A673 (cell line): ENCODE data around the gene TLR1.
"Not testable (repeated sequence)": the region's sequence is repeated elsewhere in the genome, so short reads cannot be mapped to it uniquely, and the experiment has no call there.

Source experiments
- CTCF ChIP-seq: fragments of 300-800, 200-600 bp; sonication (generic); conservative IDR thresholded peaks from 2 replicates; pipeline ENCODE4 v1.5.1; 2017; ENCODE audit warnings: low read depth, mild to moderate bottlenecking, antibody characterized with exemption, low read length, moderate library complexity, mixed read lengths
- EZH2 ChIP-seq: fragments of 200-600 bp; sonication (generic); IDR thresholded peaks from 2 replicates; pipeline ENCODE4 v1.6.1; 2017; ENCODE audit warnings: borderline replicate concordance, low read depth, mild to moderate bottlenecking, mixed read lengths, antibody characterized with exemption, low read length; ENCODE audit not compliant: poor library complexity, severe bottlenecking

GRCh38 chr4:38766940-38767339 is 37.7 kb downstream of the TLR1 start:
- not testable (repeated sequence) for TF ChIP-seq CTCF, EZH2
